ENCODE data around the gene PHYH.
"Not testable (repeated sequence)": the region's sequence is repeated elsewhere in the genome, so short reads cannot be mapped to it uniquely, and the experiment has no call there.

PHYH gene

GRCh38 chr10:13319166-13319565 is 19.3 kb upstream of the PHYH start:
- DNase-seq = no peak

- no peak for DNase-seq
Measured at GRCh38 chr10:13317474-13317873, 17.6 kb upstream of the PHYH start.

- DNase-seq = no peak
Measured at GRCh38 chr10:13316635-13317311, 16.9 kb upstream of the PHYH start.

- no peak for DNase-seq
Measured at GRCh38 chr10:13315361-13315760, 15.5 kb upstream of the PHYH start.

- no peak for DNase-seq
Measured at GRCh38 chr10:13311177-13311575, 11.3 kb upstream of the PHYH start.

GRCh38 chr10:13310518-13311176 is 10.8 kb upstream of the PHYH start:
- no peak for DNase-seq

- DNase-seq = no peak
Measured at GRCh38 chr10:13309792-13310191, 9.9 kb upstream of the PHYH start.

GRCh38 chr10:13308096-13308495 is 8.2 kb upstream of the PHYH start:
- DNase-seq = no peak

- no peak for DNase-seq
Measured at GRCh38 chr10:13306103-13306502, 6.2 kb upstream of the PHYH start.

- DNase-seq = no peak
Measured at GRCh38 chr10:13302821-13303555, 3.1 kb upstream of the PHYH start.

- no peak for DNase-seq
Measured at GRCh38 chr10:13298748-13299436, 972 bp downstream of the PHYH start.

- DNase-seq = no peak
Measured at GRCh38 chr10:13296476-13296875, 3.4 kb downstream of the PHYH start.

- DNase-seq = no peak
Measured at GRCh38 chr10:13294784-13295183, 5.1 kb downstream of the PHYH start.

GRCh38 chr10:13291821-13292773 is 7.8 kb downstream of the PHYH start:
- DNase-seq = no peak

- no peak for DNase-seq
Measured at GRCh38 chr10:13291061-13291460, 8.8 kb downstream of the PHYH start.

- DNase-seq = no peak
Measured at GRCh38 chr10:13284050-13284449, 15.8 kb downstream of the PHYH start.

- not testable (repeated sequence) for DNase-seq
Measured at GRCh38 chr10:13282348-13282747, 17.5 kb downstream of the PHYH start.

- DNase-seq = no peak
Measured at GRCh38 chr10:13276749-13277365, 23.0 kb downstream of the PHYH start.

GRCh38 chr10:13276146-13276545 is 23.7 kb downstream of the PHYH start:
- DNase-seq = not testable (repeated sequence)

- DNase-seq = no peak
Measured at GRCh38 chr10:13272164-13272571, 27.7 kb downstream of the PHYH start.

GRCh38 chr10:13271552-13272163 is 28.2 kb downstream of the PHYH start:
- DNase-seq = no peak
